AG04450 (cell line): ENCODE measurements around the gene GPC6. TPM values are rescaled to one million over a fixed set of nuclear protein-coding genes. Genes with fewer than 3 reads are reported as not detected.

Source experiments
- CTCF ChIA-PET: fragments of 300-600, 350-600 bp; formaldehyde crosslinking; extraction: SDS; loops from one replicate; lab custom pipeline; 2022; ENCODE audit warnings: antibody characterized with exemption, inconsistent platforms; lab: Charles Lee
- POLR2A ChIA-PET: fragments of 350-600 bp; formaldehyde crosslinking; extraction: SDS; loops from one replicate; lab custom pipeline; 2021; ENCODE audit warnings: antibody characterized with exemption, inconsistent platforms; lab: Yijun Ruan, JAX
- DNase-seq: peaks from one replicate; pipeline ENCODE4 v3.0.0-alpha.2; 2011; ENCODE audit warnings: low read depth, low spot score
- H3K27ac ChIP-seq: one replicate; pipeline ENCODE4 v1.5.1; 2012; ENCODE audit warnings: low read depth, low read length, control low read depth
- H3K27me3 ChIP-seq: one replicate; pipeline ENCODE4 v1.6.0; 2012; ENCODE audit warnings: low read length; ENCODE audit not compliant: control insufficient read depth, insufficient read depth
- H3K4me3 ChIP-seq: 2 replicates; pipeline ENCODE4 v1.5.1; 2011; ENCODE audit warnings: mild to moderate bottlenecking, low read depth, low read length, control low read depth
- H3K9me3 ChIP-seq: 2 replicates; pipeline ENCODE4 v1.5.1; 2012; ENCODE audit warnings: low read length; ENCODE audit not compliant: control insufficient read depth, insufficient read depth
- polyA plus RNA-seq: library from polyadenylated mRNA; depleted of rRNA; stranded (reverse); fragments of >200 nt; gene quantifications from 2 replicates; pipeline ENCODE4 v1.2.3, GENCODE V29; 2011
- TF ChIP-seq, protein P1 (sequence below): IDR thresholded peaks from 2 replicates; pipeline ENCODE4 v1.5.1; 2011; ENCODE audit warnings: low read depth, low read length, control low read depth, inconsistent platforms

The GPC6 gene
- polyA plus RNA-seq, 1 experiment, result 40.4 TPM

DNA sequence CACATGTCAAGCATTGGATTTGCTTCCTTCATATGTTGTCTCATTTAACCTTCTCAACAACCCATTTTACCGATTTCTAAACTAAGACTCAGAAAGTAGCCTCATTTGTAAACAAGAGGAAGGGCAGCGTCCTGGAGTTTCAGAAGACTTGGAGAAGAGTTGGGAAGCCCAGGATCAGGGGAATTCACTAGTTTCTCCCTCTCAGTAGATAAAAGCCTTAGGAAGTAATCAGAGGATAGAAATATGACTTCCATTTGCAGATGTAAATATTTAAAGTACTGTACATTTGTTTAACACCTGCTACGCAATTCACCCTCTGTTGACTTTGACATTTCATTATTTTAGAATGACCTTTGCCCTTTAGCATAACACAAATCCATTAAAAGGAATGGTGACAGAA is 1036.4 kb downstream of the GPC6 start:
- TF ChIP-seq, protein P1, sequence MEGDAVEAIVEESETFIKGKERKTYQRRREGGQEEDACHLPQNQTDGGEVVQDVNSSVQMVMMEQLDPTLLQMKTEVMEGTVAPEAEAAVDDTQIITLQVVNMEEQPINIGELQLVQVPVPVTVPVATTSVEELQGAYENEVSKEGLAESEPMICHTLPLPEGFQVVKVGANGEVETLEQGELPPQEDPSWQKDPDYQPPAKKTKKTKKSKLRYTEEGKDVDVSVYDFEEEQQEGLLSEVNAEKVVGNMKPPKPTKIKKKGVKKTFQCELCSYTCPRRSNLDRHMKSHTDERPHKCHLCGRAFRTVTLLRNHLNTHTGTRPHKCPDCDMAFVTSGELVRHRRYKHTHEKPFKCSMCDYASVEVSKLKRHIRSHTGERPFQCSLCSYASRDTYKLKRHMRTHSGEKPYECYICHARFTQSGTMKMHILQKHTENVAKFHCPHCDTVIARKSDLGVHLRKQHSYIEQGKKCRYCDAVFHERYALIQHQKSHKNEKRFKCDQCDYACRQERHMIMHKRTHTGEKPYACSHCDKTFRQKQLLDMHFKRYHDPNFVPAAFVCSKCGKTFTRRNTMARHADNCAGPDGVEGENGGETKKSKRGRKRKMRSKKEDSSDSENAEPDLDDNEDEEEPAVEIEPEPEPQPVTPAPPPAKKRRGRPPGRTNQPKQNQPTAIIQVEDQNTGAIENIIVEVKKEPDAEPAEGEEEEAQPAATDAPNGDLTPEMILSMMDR, result no peak
- H3K9me3 ChIP-seq, result no peaks in the 10 kb centered on the region
- DNase-seq, result no peak
- H3K27ac ChIP-seq, result no peak overlapping the region
- POLR2A ChIA-PET, result no interaction called here
- H3K27me3 ChIP-seq, result no peaks in the 10 kb centered on the region
- H3K4me3 ChIP-seq, result no peak overlapping the region
- CTCF ChIA-PET, result interaction anchor here (0.6 to 0.7 kb wide), 2 partner anchors 31 to 300 kb away, joined by 3 to 4 read pairs; no protein-coding TSS in a partner anchor

DNA sequence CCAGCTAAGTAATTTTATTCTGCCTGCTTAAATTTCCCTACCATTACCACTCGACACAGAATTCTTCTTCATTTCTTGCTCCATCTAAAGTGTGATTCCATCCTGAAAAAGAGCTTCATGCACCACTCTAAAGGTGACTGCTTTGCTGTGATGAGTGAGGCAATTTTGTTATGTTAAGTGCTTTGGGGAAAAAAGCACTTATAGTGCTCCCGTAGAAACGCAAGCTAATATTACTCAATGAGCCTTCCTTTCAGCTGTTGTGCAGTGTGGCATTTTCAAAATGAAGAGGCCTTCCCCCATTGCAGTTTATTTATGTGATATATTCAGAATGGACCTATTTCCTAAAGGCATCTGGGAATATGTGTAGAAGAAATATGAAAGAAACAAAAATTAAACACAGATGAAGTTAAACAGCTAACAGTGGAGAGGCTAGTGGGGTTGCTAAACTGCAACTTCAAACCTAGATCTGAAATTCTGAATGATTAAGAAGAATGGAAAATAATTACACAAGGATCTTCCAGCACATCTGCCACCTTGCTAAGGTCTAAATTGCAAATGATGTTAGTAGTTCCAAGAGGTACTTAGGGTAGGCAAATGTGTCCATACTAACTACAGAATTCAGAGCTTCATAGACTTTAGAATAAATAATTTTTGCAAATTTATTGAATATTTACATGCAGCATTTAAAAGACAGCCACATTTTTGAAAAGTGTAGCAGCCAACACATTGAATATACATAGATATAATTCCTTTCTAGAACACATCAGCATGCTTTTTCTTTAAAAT is 1041.2 kb downstream of the GPC6 start:
- no peak for DNase-seq

GRCh38 chr13:94268661-94269060 is 1042.1 kb downstream of the GPC6 start:
- Histone ChIP-seq H3K27me3 (no peaks in the 10 kb centered on the region), H3K27ac (no peak overlapping the region), H3K9me3 (no peaks in the 10 kb centered on the region), H3K4me3 (no peak overlapping the region)
- ChIA-PET POLR2A (no interaction called here), CTCF (no interaction called here)
- DNase-seq, result no peak
- TF ChIP-seq, protein P1, result no peak

More for the DNA sequence above, 1041.2 kb downstream of the GPC6 start:
- Histone ChIP-seq H3K27me3 (no peaks in the 10 kb centered on the region), H3K27ac (no peak overlapping the region), H3K4me3 (no peak overlapping the region), H3K9me3 (no peaks in the 10 kb centered on the region)
- TF ChIP-seq, protein P1, result no peak
- ChIA-PET CTCF (interaction anchor here (0.6 kb wide), 1 partner anchor 22 kb away, joined by 3 read pairs; no protein-coding TSS in a partner anchor), POLR2A (no interaction called here)

GRCh38 chr13:94269557-94269956 is 1043.0 kb downstream of the GPC6 start:
- no peaks in the 10 kb centered on the region for H3K27me3 ChIP-seq
- H3K4me3 ChIP-seq, result no peak overlapping the region
- no peak overlapping the region for H3K27ac ChIP-seq
- TF ChIP-seq, protein P1, result no peak
- DNase-seq, result no peak
- ChIA-PET CTCF (no interaction called here), POLR2A (no interaction called here)
- no peaks in the 10 kb centered on the region for H3K9me3 ChIP-seq

- TF ChIP-seq, protein P1, result no peak
- H3K9me3 ChIP-seq, result no peaks in the 10 kb centered on the region
- H3K27me3 ChIP-seq, result no peaks in the 10 kb centered on the region
- H3K27ac ChIP-seq, result no peak overlapping the region
- no peak overlapping the region for H3K4me3 ChIP-seq
- ChIA-PET CTCF (interaction anchor here (0.6 kb wide), 1 partner anchor 16 kb away, joined by 5 read pairs; no protein-coding TSS in a partner anchor), POLR2A (no interaction called here)
- no peak for DNase-seq
Measured at GRCh38 chr13:94270556-94270955, 1043.9 kb downstream of the GPC6 start.
